ES-I3 (cell line): ENCODE results near the gene S100A1.
A peak's percentile ranks its signal among the peaks of the same experiment; 100 is the strongest.

Source experiments
- H3K36me3 ChIP-seq: 2 replicates; pipeline ENCODE4 v1.6.1; 2013; ENCODE audit warnings: mild to moderate bottlenecking, low read length, control low read depth, moderate library complexity; ENCODE audit not compliant: insufficient read depth
- H3K4me1 ChIP-seq: 2 replicates; pipeline ENCODE4 v1.6.1; 2013; ENCODE audit warnings: mild to moderate bottlenecking, control low read depth, low read length; ENCODE audit not compliant: insufficient read depth
- H3K9ac ChIP-seq: 2 replicates; pipeline ENCODE4 v1.6.1; 2013; ENCODE audit warnings: low read depth, mild to moderate bottlenecking, low read length, moderate library complexity
- H3K9me3 ChIP-seq: 2 replicates; pipeline ENCODE4 v1.6.1; 2013; ENCODE audit warnings: mild to moderate bottlenecking, low read length, moderate library complexity; ENCODE audit not compliant: control insufficient read depth, insufficient read depth

S100A1 gene

DNA sequence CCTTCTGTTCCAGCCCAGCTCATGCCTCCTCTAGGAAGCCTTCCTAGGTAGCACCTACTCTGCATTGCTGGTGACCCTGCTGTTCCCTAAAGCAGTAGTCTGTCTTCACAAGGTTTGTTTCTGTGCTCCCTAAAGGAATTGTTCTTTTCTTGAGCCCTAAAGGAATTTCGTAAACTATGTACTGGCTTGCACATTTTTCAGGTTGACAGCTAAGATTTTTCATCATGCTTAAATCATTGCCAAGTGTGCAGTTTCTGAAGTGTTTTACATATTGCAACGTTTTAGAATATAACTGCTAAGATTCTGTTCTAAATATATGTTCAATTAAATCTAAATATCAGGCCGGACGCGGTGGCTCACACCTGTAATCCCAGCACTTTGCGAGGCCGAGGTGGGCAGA is 28.4 kb upstream of the S100A1 start:
- no peak overlapping the region for H3K9ac ChIP-seq
- no peaks in the 10 kb centered on the region for H3K36me3 ChIP-seq
- no peaks in the 10 kb centered on the region for H3K9me3 ChIP-seq
- no peaks in the 10 kb centered on the region; the same call in 1 of the 2 replicates for H3K4me1 ChIP-seq

DNA sequence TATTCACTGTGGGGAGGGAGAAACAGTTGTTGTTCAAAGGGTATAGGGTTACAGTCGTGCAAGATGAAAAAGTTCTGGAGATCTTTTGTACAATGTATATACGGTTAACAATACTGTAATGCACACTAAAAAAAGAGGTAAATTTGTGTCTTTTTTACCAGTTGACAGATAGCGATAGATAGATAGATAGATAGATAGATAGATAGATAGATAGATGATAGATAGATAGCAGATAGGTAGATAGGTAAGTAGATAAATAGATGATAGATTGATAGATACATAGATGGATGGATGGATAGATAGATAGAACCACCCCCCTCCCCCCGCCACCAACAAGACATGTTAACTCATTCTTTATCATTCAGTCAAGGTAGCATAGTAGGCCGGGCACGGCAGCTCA is 25.5 kb upstream of the S100A1 start:
- no peak overlapping the region for H3K9ac ChIP-seq
- no peaks in the 10 kb centered on the region for H3K9me3 ChIP-seq
- no peaks in the 10 kb centered on the region for H3K36me3 ChIP-seq
- H3K4me1 ChIP-seq, result peaks cover 4% of the 10 kb centered on the region; the same call in 1 of the 2 replicates

- Histone ChIP-seq H3K36me3 (no peaks in the 10 kb centered on the region), H3K9ac (no peak overlapping the region), H3K4me1 (peaks cover 20% of the 10 kb centered on the region), H3K9me3 (no peaks in the 10 kb centered on the region)
Measured at GRCh38 chr1:153606194-153606593, 22.0 kb upstream of the S100A1 start.

- H3K9me3 ChIP-seq, result no peaks in the 10 kb centered on the region
- peaks cover 27% of the 10 kb centered on the region for H3K4me1 ChIP-seq
- H3K36me3 ChIP-seq, result no peaks in the 10 kb centered on the region
- H3K9ac ChIP-seq, result no peak overlapping the region
Measured at GRCh38 chr1:153607381-153607780, 20.9 kb upstream of the S100A1 start.

GRCh38 chr1:153608089-153608682 is 20.0 kb upstream of the S100A1 start:
- Histone ChIP-seq H3K4me1 (peaks cover 29% of the 10 kb centered on the region), H3K9me3 (no peaks in the 10 kb centered on the region), H3K9ac (peak overlapping the region; percentile 46; the same call in 1 of the 2 replicates), H3K36me3 (no peaks in the 10 kb centered on the region)

DNA sequence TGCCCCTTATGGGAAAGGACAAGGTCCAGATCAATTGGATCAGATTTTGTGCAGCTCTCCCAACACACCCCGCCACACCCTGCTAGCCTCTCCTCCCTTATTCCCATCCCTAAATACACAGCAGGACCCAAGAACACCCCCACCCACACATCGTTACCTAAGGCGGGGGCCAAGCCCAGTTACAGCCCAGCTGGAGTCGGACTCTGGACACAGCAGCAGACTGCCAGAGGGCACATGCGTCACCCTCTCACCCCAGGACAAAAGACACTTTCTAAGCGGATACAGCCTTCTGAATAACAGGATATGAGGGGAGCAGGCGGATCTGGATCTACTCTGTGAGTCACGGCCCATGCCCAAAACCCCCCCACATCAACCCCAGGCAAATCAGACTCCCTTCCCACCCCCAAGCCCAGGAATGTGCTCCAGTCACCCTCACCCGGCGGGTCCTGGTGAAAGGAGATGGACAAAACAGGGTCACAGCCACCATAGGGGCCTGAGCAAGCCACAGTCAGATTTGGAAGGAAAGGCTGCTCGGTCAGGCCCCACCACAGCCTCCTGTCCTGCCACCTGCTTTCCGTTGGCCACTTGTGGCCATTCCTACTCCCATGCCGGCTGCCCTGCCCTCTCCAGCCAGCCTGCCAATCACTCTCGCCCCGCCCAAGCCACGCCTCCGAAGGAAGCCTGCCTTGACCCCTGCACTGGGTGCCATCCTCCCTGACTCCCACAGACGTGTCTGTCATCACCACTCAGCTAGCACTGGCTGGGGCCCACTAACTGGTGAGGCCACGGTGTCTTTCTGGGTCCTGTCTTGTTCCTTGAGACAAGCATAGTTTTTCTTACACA is 19.3 kb upstream of the S100A1 start:
- H3K4me1 ChIP-seq, result peaks cover 31% of the 10 kb centered on the region
- H3K9me3 ChIP-seq, result no peaks in the 10 kb centered on the region
- H3K36me3 ChIP-seq, result no peaks in the 10 kb centered on the region
- peak overlapping the region; percentile 46; the same call in 1 of the 2 replicates for H3K9ac ChIP-seq

DNA sequence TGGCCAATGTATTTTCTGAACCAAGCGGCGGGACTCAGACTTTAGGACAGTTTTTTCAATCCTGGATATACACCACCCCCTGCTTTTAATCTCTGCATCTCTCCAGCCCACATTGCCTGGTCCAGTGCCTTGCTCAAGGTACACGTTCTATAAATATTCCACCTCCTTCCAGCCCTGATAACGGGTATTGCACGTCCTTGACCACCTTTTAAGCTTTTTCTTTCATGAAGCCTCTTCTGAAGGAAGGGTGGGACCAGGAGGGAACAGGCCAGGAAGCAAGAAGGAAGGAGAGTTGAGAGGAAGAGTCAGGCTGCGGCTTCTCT is 18.7 kb upstream of the S100A1 start:
- Histone ChIP-seq H3K4me1 (peaks cover 31% of the 10 kb centered on the region), H3K9ac (peak overlapping the region; percentile 46; the same call in 1 of the 2 replicates), H3K9me3 (no peaks in the 10 kb centered on the region), H3K36me3 (no peaks in the 10 kb centered on the region)

GRCh38 chr1:153610334-153610733 is 17.9 kb upstream of the S100A1 start:
- no peak overlapping the region for H3K9ac ChIP-seq
- H3K4me1 ChIP-seq, result peaks cover 31% of the 10 kb centered on the region
- no peaks in the 10 kb centered on the region for H3K9me3 ChIP-seq
- H3K36me3 ChIP-seq, result no peaks in the 10 kb centered on the region

- Histone ChIP-seq H3K36me3 (no peaks in the 10 kb centered on the region), H3K9me3 (no peaks in the 10 kb centered on the region), H3K4me1 (peaks cover 35% of the 10 kb centered on the region), H3K9ac (no peak overlapping the region)
Measured at GRCh38 chr1:153610811-153611301, 17.4 kb upstream of the S100A1 start.

GRCh38 chr1:153611356-153611755 is 16.9 kb upstream of the S100A1 start:
- peak overlapping the region; percentile 58; the same call in 1 of the 2 replicates for H3K9ac ChIP-seq
- H3K4me1 ChIP-seq, result peaks cover 39% of the 10 kb centered on the region
- H3K9me3 ChIP-seq, result no peaks in the 10 kb centered on the region
- no peaks in the 10 kb centered on the region for H3K36me3 ChIP-seq

DNA sequence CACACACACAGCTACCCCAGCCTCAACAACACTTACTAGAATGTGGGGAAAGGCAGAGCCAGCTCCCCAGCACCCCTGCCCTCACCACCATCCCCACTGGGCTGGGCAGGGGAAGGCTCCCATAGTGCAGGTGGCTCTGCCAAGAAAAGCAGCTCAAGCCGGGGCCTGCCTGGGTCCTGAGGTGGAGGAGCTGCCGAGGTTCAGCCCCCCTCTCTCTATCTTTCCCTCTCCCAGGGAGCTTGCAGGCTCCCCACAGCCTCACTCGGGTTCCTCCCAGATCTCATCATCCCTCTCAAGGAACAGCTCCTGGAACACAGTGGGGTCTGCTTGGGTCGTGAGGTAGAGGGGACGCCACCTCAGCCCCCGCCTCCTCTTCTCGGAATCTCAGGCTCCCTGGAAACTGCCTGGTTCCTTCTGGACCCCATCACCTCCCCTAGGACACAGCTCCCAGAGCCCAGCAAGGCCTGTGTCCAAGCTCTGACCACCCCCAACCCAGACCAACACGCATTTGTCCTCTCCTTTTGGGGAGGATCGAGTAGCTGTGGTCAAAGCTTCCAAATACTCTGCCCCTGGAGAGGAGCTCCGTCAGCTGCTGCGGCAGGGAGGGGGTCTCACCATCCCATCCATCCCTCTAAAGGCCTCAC is 16.0 kb upstream of the S100A1 start:
- H3K36me3 ChIP-seq, result no peaks in the 10 kb centered on the region
- no peaks in the 10 kb centered on the region for H3K9me3 ChIP-seq
- H3K9ac ChIP-seq, result peak overlapping the region; percentile 58; the same call in 1 of the 2 replicates
- peaks cover 42% of the 10 kb centered on the region for H3K4me1 ChIP-seq

- Histone ChIP-seq H3K9me3 (no peaks in the 10 kb centered on the region), H3K9ac (peak within 1 kb of the TSS; percentile 58; the same call in 1 of the 2 replicates), H3K4me1 (peaks cover 37% of the 10 kb centered on the region), H3K36me3 (no peaks in the 10 kb centered on the region)
Measured at GRCh38 chr1:153612755-153613331, 15.4 kb upstream of the S100A1 start, which contains the start of gene S100A16. Gene S100A16, minus strand, starts transcription at chr1:153613137. Its CDS starts 4,986 bp downstream, at chr1:153608151.

DNA sequence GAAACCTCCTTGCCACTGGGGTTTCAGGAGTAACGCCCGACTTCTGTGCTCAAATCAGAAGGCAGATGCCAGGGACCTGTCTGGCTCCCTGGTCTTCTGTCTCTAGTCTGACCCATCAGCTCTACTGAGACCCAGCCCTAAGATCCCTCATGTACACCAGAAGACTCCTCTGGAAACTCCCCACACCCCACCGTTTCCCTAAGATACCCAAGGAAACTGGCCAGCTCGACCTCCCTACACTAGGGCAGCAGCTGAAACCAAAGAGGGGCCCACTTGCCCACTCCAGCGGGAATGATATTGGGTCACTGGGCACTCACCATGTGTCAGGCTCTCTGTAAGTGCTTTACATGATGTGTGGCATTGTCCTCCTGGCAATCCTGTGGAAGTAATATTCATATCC is 14.8 kb upstream of the S100A1 start:
- Histone ChIP-seq H3K4me1 (peaks cover 34% of the 10 kb centered on the region), H3K9me3 (no peaks in the 10 kb centered on the region), H3K9ac (0 out of 2 replicates have a peak overlapping the region, but pooled peaks have one; percentile 58), H3K36me3 (no peaks in the 10 kb centered on the region)

DNA sequence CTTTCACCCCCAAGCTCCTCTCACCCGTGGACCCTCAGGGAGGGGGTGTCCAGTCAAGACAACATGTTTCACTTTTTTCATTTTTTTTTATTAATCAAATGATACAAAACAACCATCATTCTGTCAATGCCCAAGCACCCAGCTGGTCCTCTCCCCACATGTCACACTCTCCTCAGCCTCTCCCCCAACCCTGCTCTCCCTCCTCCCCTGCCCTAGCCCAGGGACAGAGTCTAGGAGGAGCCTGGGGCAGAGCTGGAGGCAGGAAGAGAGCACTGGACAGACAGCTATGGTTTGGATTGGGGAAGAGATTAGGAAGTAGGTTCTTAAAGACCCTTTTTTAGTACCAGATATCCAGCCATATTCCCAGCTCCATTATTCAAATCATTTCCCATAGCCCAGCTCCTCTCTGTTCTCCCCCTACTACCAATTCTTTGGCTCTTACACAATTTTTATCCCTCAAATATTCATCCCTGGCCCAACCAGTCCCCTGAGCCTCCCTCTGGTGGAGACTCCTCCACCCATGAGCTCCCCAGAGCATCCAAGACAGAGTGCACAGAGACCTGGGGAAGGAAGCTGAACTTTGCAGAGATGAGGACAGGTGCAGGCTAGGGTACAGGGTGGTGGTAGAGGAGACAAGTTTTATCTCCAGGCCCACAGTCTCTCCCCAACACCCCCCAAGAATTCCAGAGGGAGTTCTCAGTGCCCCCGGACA is 13.9 kb upstream of the S100A1 start:
- H3K9ac ChIP-seq, result no peak overlapping the region
- peaks cover 33% of the 10 kb centered on the region for H3K4me1 ChIP-seq
- no peaks in the 10 kb centered on the region for H3K9me3 ChIP-seq
- H3K36me3 ChIP-seq, result no peaks in the 10 kb centered on the region; the same call in 1 of the 2 replicates
